ENCODE data around the gene ITIH3. TPM values are rescaled to one million over a fixed set of nuclear protein-coding genes. Genes with fewer than 3 reads are reported as not detected.

Gene ITIH3
- total and polyA plus RNA-seq, 10 of the 15 experiments (the other 5 are each of a cell fraction or from before 2014, with no cell fraction given) = 0.07 to 0.17 (median 0.15) TPM; not detected in 7

- TF ChIP-seq CEBPZ (IDR thresholded peaks at IDR 0.05; ENCODE audit: low read depth, low read length) (no peak), IRF3 (IDR thresholded peaks at IDR 0.05) (no peak), ETV6 (conservative IDR thresholded peaks at IDR 0.05 in 1 of 2, IDR thresholded peaks at IDR 0.05 in 1 of 2; ENCODE audit: borderline replicate concordance in 1 of 2, low read depth in 1 of 2) (no peak), ZNF592 (IDR thresholded peaks at IDR 0.05) (no peak), NFYB (IDR thresholded peaks at IDR 0.05; ENCODE audit: insufficient read depth, low read depth, low read length) (no peak), EED (IDR thresholded peaks at IDR 0.05; ENCODE audit: low read depth) (no peak), SRF (IDR thresholded peaks at IDR 0.05; ENCODE audit: low read depth in 2 of 2, low read length in 2 of 2) (no peak), CREB1 (IDR thresholded peaks at IDR 0.05; ENCODE audit: low read depth) (no peak), NFXL1 (IDR thresholded peaks at IDR 0.05; ENCODE audit: borderline replicate concordance) (no peak), MYC (IDR thresholded peaks at IDR 0.05; ENCODE audit: insufficient read depth, insufficient read length, insufficient replicate concordance, low read length, severe bottlenecking) (no peak)
These were observed 22.6 kb downstream of the ITIH3 start (continued) for GRCh38 chr3:52817221-52817620.
